Measurements from ENCODE around the gene MYO5B. TPM values are rescaled to one million over a fixed set of nuclear protein-coding genes. Genes with fewer than 3 reads are reported as not detected.
"Not testable (repeated sequence)": the region's sequence is repeated elsewhere in the genome, so short reads cannot be mapped to it uniquely, and the experiment has no call there.

The MYO5B gene
- total RNA-seq, 1 donor from 2014 or later = not detected

GRCh38 chr18:49844903-49845302 is 350.0 kb downstream of the MYO5B start:
- H3K27me3 Mint-ChIP-seq (ENCODE audit: low read depth) = peaks cover 9% of the 10 kb centered on the region

DNA sequence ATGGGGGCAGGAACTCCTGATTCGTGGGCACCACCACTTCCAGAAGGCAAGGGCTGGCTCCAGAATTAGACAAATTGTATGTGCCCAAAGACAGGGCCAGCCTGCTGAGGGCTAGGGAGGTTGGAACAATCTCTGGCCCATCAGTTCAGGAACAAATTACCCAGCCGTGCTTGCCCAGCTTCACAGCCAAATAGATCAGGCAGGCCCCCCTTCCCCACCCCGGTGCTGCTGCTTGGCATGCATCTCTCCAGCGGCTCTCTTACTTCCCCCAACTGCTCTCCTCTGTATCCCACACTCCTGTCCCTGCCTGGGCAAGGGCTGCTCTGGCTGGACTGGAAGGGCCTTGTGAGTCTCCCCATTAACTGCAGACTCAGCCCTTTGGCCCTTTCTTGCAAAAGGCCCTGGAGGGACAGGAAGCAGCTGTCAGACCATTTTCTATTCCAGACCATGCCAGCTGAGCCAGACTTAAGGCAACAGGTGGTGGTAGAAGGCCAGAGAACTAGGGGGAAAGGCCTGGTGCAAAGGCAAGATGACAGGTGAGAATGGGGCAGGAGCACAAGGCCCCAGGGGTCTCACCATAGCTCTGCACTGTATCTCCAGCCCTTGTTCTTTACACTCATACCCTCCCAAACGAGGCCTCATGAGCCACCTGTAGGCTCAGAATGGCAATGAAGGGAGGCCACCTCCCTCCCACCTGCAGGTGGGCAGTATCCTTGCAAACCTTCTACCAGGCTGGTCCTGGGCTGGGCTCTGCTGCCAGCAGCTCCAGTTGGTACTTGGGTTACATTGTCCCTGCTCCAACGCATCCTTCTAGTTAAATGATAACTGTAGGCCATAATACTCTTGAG is 350.9 kb downstream of the MYO5B start:
- intact Hi-C loops (cut with micrococcal nuclease) = no loop called here
- Mint-ChIP-seq H3K4me1 (ENCODE audit: low read depth) (no peaks in the 10 kb centered on the region), H3K27ac (no peak overlapping the region), H3K36me3 (ENCODE audit: low read depth) (no peaks in the 10 kb centered on the region), H3K9me3 (no peaks in the 10 kb centered on the region), H3K4me3 (ENCODE audit: low read depth) (no peak overlapping the region), H3K27me3 (ENCODE audit: low read depth) (peaks cover 9% of the 10 kb centered on the region)
- no peak for DNase-seq (ENCODE audit: low spot score)

More at GRCh38 chr18:49844903-49845302, 350.0 kb downstream of the MYO5B start:
- no peak for DNase-seq (ENCODE audit: low spot score)
- H3K4me3 Mint-ChIP-seq (ENCODE audit: low read depth) = no peak overlapping the region
- no peaks in the 10 kb centered on the region for H3K36me3 Mint-ChIP-seq (ENCODE audit: low read depth)
- H3K4me1 Mint-ChIP-seq (ENCODE audit: low read depth) = no peaks in the 10 kb centered on the region
- intact Hi-C loops (cut with micrococcal nuclease) = no loop called here
- no peaks in the 10 kb centered on the region for H3K9me3 Mint-ChIP-seq
- no peak overlapping the region for H3K27ac Mint-ChIP-seq

DNA sequence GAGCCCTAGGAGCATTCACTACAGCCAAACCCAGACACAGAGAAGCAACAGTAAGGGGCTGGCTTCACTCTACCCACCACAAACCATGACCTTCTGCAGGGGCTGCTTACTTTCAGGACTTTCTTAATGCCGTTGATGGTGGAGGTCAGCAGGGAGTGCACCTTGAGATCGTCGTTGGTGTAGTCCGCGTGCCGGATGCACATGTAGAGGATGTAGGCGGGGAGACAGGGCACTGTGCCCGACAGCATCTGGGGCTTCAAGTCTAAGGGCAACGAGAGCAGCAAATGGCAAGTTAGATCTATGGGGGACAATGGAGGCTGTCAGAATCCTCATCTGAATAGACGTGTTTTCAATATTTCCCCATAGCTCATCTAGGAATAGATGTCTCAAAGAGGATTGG is 351.8 kb downstream of the MYO5B start:
- DNase-seq (ENCODE audit: low spot score) = no peak
- Mint-ChIP-seq H3K36me3 (ENCODE audit: low read depth) (no peaks in the 10 kb centered on the region), H3K27me3 (ENCODE audit: low read depth) (peaks cover 2% of the 10 kb centered on the region), H3K9me3 (no peaks in the 10 kb centered on the region), H3K27ac (no peak overlapping the region), H3K4me1 (ENCODE audit: low read depth) (no peaks in the 10 kb centered on the region), H3K4me3 (ENCODE audit: low read depth) (no peak overlapping the region)
- intact Hi-C loops (cut with micrococcal nuclease) = no loop called here

- H3K9me3 Mint-ChIP-seq = no peaks in the 10 kb centered on the region
- no peak for DNase-seq (ENCODE audit: low spot score)
- no peaks in the 10 kb centered on the region for H3K36me3 Mint-ChIP-seq (ENCODE audit: low read depth)
- H3K27ac Mint-ChIP-seq = no peak overlapping the region
- H3K4me3 Mint-ChIP-seq (ENCODE audit: low read depth) = no peak overlapping the region
- intact Hi-C loops (cut with micrococcal nuclease) = no loop called here
- no peaks in the 10 kb centered on the region for H3K4me1 Mint-ChIP-seq (ENCODE audit: low read depth)
- H3K27me3 Mint-ChIP-seq (ENCODE audit: low read depth) = no peaks in the 10 kb centered on the region
Measured at GRCh38 chr18:49842656-49843055, 352.3 kb downstream of the MYO5B start.

DNA sequence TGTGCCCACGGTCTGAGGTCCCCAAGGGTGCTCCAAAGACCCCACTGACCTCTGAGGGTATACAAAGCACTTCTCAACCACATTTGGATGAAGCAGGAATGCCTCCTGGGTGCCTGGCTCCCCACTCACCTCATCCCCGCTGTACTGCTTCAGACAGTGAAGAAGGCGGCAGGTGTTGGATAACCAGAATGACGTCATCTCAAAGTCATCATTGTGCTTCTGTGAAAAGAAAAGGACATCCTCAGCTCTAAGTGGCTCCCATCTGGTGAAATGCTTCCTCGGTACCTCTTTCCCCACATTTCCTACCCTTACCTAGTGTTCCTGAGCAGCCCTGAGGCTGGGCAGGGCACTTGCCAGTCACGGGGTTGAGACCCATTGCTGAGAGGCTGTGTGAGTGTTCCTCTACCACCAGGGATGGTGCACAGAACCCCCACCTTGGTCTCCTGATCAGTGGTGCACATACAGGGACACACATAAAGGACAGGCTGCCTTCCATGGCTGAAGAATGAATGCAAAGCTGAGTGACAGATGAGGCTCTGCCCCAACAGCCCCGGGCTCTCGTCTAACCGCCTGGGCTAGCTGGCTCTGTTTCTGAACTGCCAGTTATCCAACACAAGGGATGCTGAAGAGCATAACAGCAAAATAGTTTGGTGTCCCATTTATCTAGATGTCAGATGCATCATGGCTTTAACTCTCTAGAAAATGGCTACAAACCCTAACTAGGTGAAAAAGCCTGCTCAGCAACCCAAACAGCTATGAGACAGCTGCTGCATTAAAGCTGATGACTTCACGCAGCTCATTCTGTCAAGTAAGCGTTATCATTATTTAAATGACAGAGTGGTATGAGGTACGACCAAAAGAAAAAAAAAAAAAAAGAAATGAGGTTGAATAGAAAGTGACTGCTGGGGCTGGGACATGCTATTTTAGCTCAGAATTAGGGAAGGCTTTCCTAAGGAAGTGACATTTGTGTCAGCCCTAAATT is 353.4 kb downstream of the MYO5B start:
- no peak for DNase-seq (ENCODE audit: low spot score)
- no peaks in the 10 kb centered on the region for H3K27me3 Mint-ChIP-seq (ENCODE audit: low read depth)
- no peaks in the 10 kb centered on the region for H3K4me1 Mint-ChIP-seq (ENCODE audit: low read depth)
- H3K27ac Mint-ChIP-seq = no peak overlapping the region
- no peaks in the 10 kb centered on the region for H3K9me3 Mint-ChIP-seq
- H3K4me3 Mint-ChIP-seq (ENCODE audit: low read depth) = no peak overlapping the region
- H3K36me3 Mint-ChIP-seq (ENCODE audit: low read depth) = no peaks in the 10 kb centered on the region
- intact Hi-C loops (cut with micrococcal nuclease) = no loop called here

DNA sequence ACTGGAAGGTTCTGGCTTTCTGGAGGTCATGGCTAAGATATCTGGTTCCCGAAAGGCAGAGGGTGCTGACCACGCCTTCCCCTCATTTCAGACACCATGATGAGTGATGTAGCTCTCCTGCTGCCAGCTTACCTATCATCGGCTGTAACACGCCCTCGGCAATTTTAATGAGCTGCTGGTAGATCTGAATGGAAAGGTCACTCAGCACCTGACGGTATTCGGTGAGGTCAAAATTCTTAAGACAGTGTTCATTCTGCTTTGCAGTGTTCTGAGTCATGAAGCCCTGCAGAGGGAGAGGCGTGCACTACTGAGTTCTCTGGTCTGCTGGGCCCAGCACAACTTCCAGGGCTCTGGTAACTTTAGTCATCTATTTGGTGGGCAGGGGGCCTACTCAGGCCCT is 355.9 kb downstream of the MYO5B start:
- no peaks in the 10 kb centered on the region for H3K9me3 Mint-ChIP-seq
- no peaks in the 10 kb centered on the region for H3K27me3 Mint-ChIP-seq (ENCODE audit: low read depth)
- intact Hi-C loops (cut with micrococcal nuclease) = no loop called here
- H3K27ac Mint-ChIP-seq = no peak overlapping the region
- no peaks in the 10 kb centered on the region for H3K36me3 Mint-ChIP-seq (ENCODE audit: low read depth)
- H3K4me1 Mint-ChIP-seq (ENCODE audit: low read depth) = no peaks in the 10 kb centered on the region
- H3K4me3 Mint-ChIP-seq (ENCODE audit: low read depth) = no peak overlapping the region
- no peak for DNase-seq (ENCODE audit: low spot score)

GRCh38 chr18:49838381-49838780 is 356.6 kb downstream of the MYO5B start:
- intact Hi-C loops (cut with micrococcal nuclease) = no loop called here
- H3K36me3 Mint-ChIP-seq (ENCODE audit: low read depth) = no peaks in the 10 kb centered on the region
- no peak overlapping the region for H3K27ac Mint-ChIP-seq
- no peaks in the 10 kb centered on the region for H3K4me1 Mint-ChIP-seq (ENCODE audit: low read depth)
- no peaks in the 10 kb centered on the region for H3K9me3 Mint-ChIP-seq
- no peak for DNase-seq (ENCODE audit: low spot score)
- no peak overlapping the region for H3K4me3 Mint-ChIP-seq (ENCODE audit: low read depth)
- H3K27me3 Mint-ChIP-seq (ENCODE audit: low read depth) = no peaks in the 10 kb centered on the region

DNA sequence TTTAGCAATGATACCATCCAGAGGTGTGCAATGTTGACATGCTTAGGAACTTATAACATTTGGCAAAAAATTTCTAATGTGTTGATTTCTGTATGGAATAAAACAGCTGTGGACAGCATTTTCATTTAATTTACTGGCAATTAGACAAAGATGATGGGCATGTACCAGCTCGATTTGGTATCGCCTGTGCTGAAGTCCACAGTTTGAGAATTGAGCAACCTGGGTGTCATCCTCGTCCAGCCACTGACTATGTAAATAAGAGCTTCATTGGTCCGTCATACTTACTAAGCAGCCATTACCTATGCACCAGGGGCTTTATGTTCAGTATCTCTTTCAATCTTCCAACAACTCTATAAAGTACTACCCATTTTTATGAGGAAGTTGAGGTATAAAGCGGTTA is 357.1 kb downstream of the MYO5B start:
- intact Hi-C loops (cut with micrococcal nuclease) = no loop called here
- no peak overlapping the region for H3K4me3 Mint-ChIP-seq (ENCODE audit: low read depth)
- H3K9me3 Mint-ChIP-seq = no peaks in the 10 kb centered on the region
- no peak for DNase-seq (ENCODE audit: low spot score)
- H3K27ac Mint-ChIP-seq = no peak overlapping the region
- H3K27me3 Mint-ChIP-seq (ENCODE audit: low read depth) = no peaks in the 10 kb centered on the region
- no peaks in the 10 kb centered on the region for H3K36me3 Mint-ChIP-seq (ENCODE audit: low read depth)
- no peaks in the 10 kb centered on the region for H3K4me1 Mint-ChIP-seq (ENCODE audit: low read depth)

GRCh38 chr18:49837316-49837835 is 357.6 kb downstream of the MYO5B start:
- DNase-seq (ENCODE audit: low spot score); intact Hi-C loops (cut with micrococcal nuclease); H3K36me3 Mint-ChIP-seq (ENCODE audit: low read depth); H3K27ac Mint-ChIP-seq; H3K27me3 Mint-ChIP-seq (ENCODE audit: low read depth); H3K9me3 Mint-ChIP-seq; H3K4me1 Mint-ChIP-seq (ENCODE audit: low read depth); H3K4me3 Mint-ChIP-seq (ENCODE audit: low read depth): not testable (repeated sequence)

GRCh38 chr18:49835405-49835804 is 359.5 kb downstream of the MYO5B start:
- Mint-ChIP-seq H3K36me3 (ENCODE audit: low read depth) (no peaks in the 10 kb centered on the region), H3K27me3 (ENCODE audit: low read depth) (peaks cover 2% of the 10 kb centered on the region), H3K4me3 (ENCODE audit: low read depth) (no peak overlapping the region), H3K9me3 (no peaks in the 10 kb centered on the region), H3K4me1 (ENCODE audit: low read depth) (no peaks in the 10 kb centered on the region), H3K27ac (no peak overlapping the region)
- intact Hi-C loops (cut with micrococcal nuclease) = no loop called here
- DNase-seq (ENCODE audit: low spot score) = no peak

DNA sequence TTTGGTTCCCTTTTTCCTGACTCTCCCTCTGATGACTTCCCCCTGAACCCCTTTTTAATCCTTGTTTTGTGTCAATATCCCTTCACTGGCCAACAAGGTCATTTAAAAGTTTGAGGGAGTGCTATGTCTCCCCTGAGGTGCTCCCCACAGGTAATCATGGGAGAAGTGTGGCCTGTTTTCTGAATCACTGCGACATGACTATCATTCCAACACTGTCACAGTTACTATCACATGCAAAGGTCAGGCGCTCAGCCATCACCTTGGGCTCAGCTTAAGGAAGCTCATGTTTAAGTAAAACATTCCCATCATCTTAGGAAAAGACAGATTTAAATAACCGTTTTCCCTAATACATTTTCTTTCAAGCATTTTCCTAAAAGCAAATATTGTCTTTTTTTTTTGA is 360.7 kb downstream of the MYO5B start:
- peaks cover 2% of the 10 kb centered on the region for H3K4me1 Mint-ChIP-seq (ENCODE audit: low read depth)

GRCh38 chr18:49833814-49834213 is 361.1 kb downstream of the MYO5B start:
- intact Hi-C loops (cut with micrococcal nuclease) = no loop called here
- Mint-ChIP-seq H3K4me1 (ENCODE audit: low read depth) (peaks cover 2% of the 10 kb centered on the region), H3K27me3 (ENCODE audit: low read depth) (peaks cover 2% of the 10 kb centered on the region), H3K9me3 (peaks cover 9% of the 10 kb centered on the region), H3K4me3 (ENCODE audit: low read depth) (no peak overlapping the region), H3K36me3 (ENCODE audit: low read depth) (no peaks in the 10 kb centered on the region), H3K27ac (no peak overlapping the region)
- no peak for DNase-seq (ENCODE audit: low spot score)

More for the DNA sequence above, 360.7 kb downstream of the MYO5B start:
- intact Hi-C loops (cut with micrococcal nuclease) = no loop called here
- no peak for DNase-seq (ENCODE audit: low spot score)
- Mint-ChIP-seq H3K36me3 (ENCODE audit: low read depth) (no peaks in the 10 kb centered on the region), H3K9me3 (peaks cover 4% of the 10 kb centered on the region), H3K4me3 (ENCODE audit: low read depth) (no peak overlapping the region), H3K27ac (no peak overlapping the region), H3K27me3 (ENCODE audit: low read depth) (peaks cover 2% of the 10 kb centered on the region)

- no peak for DNase-seq (ENCODE audit: low spot score)
- H3K27me3 Mint-ChIP-seq (ENCODE audit: low read depth) = peaks cover 4% of the 10 kb centered on the region
- H3K9me3 Mint-ChIP-seq = peaks cover 25% of the 10 kb centered on the region
- no peak overlapping the region for H3K4me3 Mint-ChIP-seq (ENCODE audit: low read depth)
- H3K36me3 Mint-ChIP-seq (ENCODE audit: low read depth) = peaks cover 11% of the 10 kb centered on the region
- no peak overlapping the region for H3K27ac Mint-ChIP-seq
- intact Hi-C loops (cut with micrococcal nuclease) = no loop called here
- peaks cover 2% of the 10 kb centered on the region for H3K4me1 Mint-ChIP-seq (ENCODE audit: low read depth)
Measured at GRCh38 chr18:49832221-49832647, 362.7 kb downstream of the MYO5B start.
